ENCODE results near the gene CSNK1E. TPM values are rescaled to one million over a fixed set of nuclear protein-coding genes. Genes with fewer than 3 reads are reported as not detected.

CSNK1E gene
- total and polyA plus RNA-seq, 9 of the 15 experiments (the other 6 are each of a cell fraction or from before 2014, with no cell fraction given), result 2.7 to 70.0 (median 41.3) TPM

DNA sequence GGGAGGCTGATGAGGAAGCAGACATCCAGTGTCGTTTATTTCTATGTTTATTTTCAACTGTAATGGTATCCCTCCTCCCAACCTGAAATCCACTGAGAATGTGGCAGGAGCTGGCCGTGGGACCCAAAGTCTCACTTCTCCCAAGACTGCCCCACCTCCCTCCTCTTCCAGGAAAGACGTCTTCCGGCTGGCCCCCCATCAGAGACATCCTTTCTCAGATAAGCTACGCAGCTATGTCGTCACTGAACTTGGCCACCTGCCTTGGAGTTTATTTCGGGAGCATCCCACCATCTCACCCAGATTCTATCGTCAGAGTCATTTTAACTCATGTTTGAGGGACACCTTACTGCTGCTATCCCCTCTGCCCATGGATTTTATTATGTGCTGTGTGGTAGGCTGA is 58.3 kb downstream of the CSNK1E start (continued):
- TF ChIP-seq ESRRB (CRISPR knock-in tag; IDR thresholded peaks at IDR 0.05; ENCODE audit: borderline replicate concordance) (no peak), RBM14 (IDR thresholded peaks at IDR 0.05; ENCODE audit: borderline replicate concordance, insufficient read depth, low read depth, low read length) (no peak), DDX20 (tag; IDR thresholded peaks at IDR 0.05; ENCODE audit: low read depth) (no peak), PHB (CRISPR knock-in tag; IDR thresholded peaks at IDR 0.05) (no peak), ZNF253 (CRISPR knock-in tag; conservative IDR thresholded peaks at IDR 0.05) (no peak), TFE3 (CRISPR knock-in tag; IDR thresholded peaks at IDR 0.05) (no peak), ZNF584 (CRISPR knock-in tag; IDR thresholded peaks at IDR 0.05; ENCODE audit: low read depth) (no peak), RBM25 (IDR thresholded peaks at IDR 0.05; ENCODE audit: low read depth, low read length, severe bottlenecking) (no peak), ZNF639 (CRISPR knock-in tag; conservative IDR thresholded peaks at IDR 0.05 in 1 of 2, IDR thresholded peaks at IDR 0.05 in 1 of 2) (no peak)
- TF ChIP-seq, protein P1, sequence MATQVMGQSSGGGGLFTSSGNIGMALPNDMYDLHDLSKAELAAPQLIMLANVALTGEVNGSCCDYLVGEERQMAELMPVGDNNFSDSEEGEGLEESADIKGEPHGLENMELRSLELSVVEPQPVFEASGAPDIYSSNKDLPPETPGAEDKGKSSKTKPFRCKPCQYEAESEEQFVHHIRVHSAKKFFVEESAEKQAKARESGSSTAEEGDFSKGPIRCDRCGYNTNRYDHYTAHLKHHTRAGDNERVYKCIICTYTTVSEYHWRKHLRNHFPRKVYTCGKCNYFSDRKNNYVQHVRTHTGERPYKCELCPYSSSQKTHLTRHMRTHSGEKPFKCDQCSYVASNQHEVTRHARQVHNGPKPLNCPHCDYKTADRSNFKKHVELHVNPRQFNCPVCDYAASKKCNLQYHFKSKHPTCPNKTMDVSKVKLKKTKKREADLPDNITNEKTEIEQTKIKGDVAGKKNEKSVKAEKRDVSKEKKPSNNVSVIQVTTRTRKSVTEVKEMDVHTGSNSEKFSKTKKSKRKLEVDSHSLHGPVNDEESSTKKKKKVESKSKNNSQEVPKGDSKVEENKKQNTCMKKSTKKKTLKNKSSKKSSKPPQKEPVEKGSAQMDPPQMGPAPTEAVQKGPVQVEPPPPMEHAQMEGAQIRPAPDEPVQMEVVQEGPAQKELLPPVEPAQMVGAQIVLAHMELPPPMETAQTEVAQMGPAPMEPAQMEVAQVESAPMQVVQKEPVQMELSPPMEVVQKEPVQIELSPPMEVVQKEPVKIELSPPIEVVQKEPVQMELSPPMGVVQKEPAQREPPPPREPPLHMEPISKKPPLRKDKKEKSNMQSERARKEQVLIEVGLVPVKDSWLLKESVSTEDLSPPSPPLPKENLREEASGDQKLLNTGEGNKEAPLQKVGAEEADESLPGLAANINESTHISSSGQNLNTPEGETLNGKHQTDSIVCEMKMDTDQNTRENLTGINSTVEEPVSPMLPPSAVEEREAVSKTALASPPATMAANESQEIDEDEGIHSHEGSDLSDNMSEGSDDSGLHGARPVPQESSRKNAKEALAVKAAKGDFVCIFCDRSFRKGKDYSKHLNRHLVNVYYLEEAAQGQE (IDR thresholded peaks at IDR 0.05; ENCODE audit: borderline replicate concordance), result no peak
- TF ChIP-seq, protein P1 (CRISPR knock-in tag; IDR thresholded peaks at IDR 0.05; ENCODE audit: low read depth), result no peak
